ENCODE results near the gene MOSMO.

The MOSMO gene

DNA sequence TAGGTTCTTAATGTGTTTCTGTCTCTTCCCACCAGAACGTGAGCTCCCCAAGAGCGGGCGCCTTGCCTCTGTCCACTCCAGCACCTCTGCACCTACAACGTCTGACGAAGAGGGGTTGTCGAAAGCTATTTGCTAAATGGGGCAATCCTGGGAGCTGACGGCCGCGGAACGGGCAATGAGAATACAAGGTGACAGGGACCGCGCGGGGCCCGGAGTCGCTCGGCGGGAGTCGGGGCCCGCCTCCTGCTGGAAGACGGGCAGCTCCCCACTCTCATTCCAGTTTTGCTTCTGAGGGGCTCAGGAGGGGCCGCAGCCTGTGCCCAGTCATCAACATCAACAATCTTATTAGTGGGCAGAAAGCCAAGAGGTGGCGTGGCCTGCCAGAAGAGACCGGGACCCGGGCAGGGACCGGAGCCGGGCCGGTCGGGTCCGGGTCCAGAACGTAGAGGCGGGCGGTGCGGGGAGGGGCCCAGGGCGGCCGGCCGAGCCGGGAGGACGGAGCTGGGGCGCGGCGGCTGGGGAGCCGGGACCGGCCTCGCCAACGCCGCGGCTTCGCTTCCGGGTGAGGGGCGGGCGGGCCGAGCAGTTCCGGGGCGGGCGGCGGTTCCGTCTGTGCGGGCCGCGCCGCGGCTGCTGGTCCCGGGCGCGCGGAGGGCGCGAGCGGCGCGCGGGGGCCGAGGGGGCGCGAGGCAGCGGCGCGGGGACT, at the start of gene MOSMO:
MOSMO (plus strand) TSS at position 603 of the 706 bp plus-strand sequence. CDS start 191 bp downstream, outside the sequence.
- DNase-seq, result peak; percentile 70

DNA sequence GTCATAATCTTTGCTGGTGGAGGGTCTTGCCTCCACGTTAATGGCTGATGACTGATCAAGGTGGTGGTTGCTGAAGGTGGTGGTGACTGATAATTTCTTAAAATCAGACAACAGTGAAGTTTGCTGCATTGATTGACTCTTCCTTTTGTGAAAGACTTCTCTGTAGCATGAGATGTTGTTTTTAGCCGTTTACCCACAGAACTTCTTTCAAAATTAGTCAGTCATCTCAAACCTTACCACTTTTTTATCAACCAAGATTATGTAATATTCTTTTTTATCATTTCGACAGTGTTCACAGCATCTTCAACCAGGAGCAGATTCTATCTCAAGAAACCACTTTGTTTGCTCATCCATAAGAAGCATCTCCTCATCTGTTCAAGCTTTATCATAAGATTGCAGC, 48.9 kb upstream of the MOSMO start:
- no peak for DNase-seq

DNA sequence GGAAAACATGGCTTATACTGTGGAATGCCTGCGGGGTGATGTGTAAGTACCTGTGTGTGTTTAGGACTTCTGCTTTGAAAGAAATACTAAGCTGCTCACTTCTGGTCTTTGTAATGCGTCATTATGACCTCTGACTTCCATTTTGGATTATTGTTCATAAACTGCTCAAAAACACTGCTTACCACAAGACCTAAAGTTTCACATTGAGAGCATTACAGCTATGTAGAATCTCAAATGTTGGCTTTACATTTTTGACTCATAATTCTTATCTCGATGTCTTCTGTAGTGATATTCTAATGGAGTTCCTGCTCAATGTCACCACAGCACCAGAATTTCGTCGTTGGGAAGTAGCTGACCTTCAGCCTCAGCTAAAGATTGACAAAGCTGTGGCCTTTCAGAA, 45.4 kb upstream of the MOSMO start:
- no peak for DNase-seq

DNA sequence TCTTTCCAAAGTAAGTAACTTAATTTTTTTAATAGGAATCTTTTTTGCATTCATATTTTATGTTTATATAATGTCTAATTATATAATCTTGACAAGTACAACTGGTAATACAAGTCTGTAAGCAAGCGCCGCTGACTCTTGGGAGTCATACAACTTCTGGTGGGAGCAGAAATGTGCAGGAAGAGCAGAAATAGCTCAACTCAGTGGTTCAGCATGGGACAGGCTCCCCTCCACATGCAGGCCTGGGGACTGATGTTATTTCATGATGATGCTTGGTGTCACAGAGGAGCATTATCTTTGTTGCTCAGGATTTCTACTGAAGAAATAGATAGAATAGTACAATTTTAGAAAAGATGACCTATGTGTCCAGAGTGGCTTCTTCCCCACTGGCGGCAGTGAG, 44.0 kb upstream of the MOSMO start:
- no peak for DNase-seq

DNA sequence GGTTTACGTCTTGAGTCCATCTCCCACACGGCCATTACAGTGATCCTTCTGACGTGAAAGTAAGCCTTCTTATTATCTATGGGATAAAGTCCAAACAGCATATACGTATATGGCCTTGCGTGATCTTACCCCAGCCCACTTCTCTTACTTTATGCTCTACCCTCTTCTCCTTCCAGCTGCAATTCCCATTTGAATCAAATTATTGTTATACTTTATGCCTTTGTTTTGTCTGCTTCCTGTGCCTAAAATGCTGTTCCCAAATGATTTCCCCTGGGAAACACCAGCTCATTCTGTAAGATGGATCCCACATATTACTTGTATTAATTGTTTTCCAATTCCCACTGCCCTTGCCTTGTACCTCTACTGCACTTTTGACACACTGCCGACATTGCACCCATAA, 43.6 kb upstream of the MOSMO start:
- no peak for DNase-seq

DNA sequence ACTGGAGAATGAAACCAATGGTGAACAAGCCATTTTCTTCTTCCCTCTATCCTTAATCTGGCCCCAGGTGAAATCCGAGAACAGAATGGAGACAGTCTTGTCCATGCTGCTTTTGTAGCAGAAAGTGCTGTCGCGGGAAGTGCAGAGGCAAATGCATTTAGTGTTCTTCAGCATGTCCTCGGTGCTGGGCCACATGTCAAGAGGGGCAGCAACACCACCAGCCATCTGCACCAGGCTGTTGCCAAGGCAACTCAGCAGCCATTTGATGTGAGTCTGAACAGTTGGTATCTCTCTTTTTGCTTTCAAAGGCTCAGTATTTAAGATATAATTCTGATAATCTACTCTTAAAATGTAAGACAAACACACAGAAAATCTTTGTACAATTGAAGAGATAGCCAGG, 36.1 kb upstream of the MOSMO start:
- no peak for DNase-seq

DNA sequence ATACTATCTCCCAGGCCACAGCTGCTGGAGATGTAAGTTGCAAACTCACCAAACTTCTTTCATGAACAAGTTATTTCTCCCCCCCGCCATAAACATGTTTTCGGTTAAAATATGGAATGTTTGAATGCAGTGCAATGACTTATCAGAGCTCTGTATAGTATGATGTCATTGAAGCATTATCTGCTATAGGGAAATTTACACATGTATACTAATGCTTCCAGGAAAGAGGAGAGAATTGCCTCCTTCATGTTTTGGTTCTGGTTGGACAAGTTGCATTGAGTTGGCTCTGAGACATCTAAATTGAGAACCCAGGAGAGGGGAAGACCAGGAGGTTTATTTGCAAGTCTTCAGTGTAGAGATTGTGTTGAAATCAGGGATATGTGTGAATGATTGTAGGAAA, 34.0 kb upstream of the MOSMO start:
- DNase-seq, result no peak

DNA sequence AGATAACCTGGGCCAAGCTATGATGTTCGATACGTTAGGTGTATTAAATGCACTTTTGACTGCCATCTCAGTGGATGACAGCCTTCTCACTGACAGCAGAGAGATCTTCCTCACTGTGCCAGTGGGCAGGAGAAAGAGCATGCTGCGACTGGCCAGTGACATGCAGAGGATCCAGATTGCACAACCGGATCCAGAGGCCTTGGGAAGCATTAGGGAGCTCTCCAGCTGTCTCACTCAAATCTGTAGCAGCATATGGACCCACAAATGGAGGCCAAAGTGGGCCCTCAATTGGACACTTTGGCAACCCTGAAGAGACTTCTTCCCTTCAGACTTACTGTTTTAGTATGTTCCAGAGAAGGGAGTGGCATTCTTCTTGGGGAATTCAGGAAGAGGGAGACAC, 27.9 kb upstream of the MOSMO start:
- no peak for DNase-seq

DNA sequence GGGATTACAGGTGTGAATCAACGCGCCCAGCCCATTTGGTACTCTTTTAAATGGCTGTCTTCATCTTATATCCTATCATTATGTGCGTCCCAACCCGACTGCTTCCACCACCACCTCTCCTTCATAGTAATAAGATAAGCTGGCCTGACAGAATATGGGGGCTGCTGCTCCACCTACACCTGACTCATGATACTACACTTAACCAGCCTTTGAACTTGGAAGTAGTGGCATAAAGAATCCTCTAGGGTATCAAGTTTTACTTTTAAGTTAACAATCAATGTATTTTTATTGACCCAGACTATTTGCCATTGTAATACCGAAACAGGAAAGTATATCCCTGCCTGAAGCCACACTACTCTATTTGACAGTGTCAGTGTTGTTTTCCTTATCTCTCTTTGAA, 25.8 kb upstream of the MOSMO start:
- DNase-seq, result no peak

DNA sequence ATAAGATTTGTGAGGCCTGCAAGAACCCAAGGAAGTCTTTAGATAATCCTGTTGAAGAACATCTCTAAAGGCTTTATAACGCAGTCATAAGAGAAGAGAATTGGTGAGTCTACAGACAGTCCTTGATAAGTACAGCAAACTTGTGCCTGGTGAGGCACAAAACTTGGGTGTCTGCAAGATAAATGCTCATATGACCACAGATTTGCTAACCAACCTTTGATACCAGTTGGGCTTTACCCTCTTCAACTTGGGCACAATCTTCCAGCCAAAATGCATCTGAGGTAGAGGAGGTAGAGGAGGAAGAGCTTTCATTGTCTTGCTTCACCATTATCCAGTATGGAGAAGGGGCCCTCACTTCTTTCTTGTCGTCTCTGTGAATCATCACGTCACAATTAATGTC, 23.8 kb upstream of the MOSMO start:
- DNase-seq, result no peak

DNA sequence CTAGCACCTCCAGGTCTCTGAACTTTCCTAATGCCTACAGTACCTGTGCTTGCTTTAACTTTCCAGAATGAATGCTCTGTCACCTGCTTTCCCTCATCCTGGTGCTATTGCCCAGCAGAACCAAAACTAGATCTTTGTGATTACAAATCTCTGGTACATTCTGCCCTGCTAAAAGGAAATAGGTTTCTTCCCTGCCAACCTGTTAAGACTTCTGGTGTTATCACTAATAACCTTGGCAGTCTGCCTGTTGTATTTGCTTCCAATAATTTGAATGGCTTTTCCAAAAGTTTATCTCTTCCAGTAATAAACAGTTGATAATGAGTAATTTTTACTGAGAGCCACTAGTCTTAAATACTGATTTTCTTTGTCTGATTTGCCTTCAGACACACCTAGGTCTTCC, 22.4 kb upstream of the MOSMO start:
- DNase-seq, result no peak

DNA sequence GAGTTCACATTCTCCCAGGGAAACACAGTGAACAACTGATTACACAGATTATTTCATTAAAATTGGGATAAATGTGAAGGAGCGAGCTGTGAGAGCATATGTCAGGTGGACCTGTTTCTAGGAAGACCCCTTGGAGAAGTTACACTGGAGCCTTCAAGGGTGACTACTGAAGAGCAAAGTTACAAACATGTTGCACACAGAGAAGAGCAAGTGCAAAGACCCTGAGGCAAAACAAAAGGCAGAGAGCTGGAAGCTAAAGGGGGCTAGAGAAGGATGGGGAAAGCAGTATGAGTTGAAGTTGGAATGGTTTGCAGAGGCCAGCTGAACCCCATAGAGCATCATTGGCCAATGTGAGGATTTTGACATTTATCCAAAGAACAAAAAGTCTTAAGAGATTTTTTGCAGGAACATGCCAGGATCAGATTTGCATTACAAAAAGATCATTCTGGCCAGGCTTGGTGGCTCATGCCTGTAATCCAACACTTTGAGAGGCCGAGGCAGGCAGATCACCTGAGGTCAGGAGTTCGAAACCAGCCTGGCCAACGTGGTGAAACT, 21.1 kb upstream of the MOSMO start:
- no peak for DNase-seq

DNA sequence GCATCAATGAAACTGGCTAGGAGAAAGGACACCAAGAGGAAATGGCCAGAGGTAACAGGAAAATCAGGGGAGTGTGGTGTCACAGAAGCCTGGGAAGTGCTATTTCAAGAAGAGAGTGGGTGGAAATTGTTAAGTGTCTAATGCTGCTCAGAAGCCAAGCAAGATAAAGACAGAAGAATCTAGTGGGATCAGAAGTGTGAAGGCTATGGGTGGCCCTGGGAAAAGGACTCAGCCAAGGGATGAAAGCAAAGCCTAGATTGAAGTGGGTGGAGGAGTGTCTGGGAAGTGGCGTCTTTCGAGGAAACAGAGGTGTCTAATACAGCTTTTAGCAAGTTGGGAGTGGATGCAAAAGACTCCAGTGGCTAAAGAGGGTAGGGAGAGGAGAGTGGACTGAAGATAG, 20.4 kb upstream of the MOSMO start:
- DNase-seq, result no peak

DNA sequence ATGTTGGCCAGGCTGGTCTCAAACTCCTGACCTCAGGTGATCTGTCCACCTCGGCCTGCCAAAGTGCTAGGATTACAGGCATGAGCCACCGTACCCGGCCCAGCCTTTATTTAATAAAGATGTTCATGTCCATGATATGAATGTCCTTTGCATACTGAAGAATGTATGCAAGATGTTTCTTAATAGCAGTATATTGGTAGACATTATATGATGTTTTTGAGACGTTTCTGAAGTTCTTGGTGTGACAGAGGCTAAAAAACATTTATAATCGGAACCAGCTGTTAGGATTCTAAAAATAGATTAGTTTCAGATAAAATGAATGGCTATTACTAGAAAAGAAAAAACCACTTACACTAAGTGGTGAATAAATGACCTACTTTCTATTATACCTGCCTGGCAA, 18.8 kb upstream of the MOSMO start:
- peak; percentile 18 for DNase-seq

DNA sequence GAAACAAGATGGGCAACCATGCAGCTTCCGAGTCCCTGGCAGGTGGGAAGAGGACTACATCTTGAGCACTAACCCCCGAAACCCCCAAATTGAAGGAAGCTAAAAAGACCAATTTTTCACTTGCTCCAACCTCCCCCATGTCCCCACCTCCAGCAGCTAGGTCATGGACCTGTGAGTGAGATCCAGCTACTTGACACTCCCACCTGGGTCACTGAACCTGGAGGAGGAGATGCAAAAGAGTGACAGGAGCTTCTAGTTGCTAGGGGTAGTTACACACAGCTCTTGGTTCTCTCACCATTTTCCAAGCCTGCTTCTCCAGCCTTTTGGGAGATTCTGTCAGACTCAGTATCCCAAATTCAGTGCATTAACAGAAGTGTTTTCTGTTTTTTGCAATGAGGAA, 18.2 kb upstream of the MOSMO start:
- DNase-seq, result no peak

DNA sequence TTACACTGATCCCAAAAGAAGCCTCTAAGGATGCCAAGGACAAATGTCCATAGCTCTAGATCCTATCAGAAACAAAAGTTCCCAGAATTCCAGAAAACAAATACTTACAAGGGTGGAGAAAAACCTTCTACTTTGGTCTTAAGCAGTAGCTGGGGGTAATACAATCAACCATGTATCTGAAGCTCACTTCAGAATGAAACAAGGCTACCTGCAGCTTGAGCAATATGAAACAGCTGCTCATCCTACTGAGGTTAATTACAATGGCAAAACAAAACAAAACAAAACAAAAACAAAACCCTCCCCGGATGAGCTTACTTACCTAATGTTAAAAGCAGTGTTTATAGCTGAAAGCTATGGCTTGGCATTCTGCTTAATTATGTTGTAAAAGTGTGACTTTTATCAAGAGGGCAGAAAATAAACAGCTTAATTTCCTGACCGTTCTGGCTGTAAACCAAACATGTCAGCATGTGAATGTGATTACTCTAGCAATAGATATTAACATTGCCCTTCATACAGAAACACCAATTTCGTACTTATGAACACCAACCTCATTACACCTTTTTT, 17.4 kb upstream of the MOSMO start:
- no peak for DNase-seq

DNA sequence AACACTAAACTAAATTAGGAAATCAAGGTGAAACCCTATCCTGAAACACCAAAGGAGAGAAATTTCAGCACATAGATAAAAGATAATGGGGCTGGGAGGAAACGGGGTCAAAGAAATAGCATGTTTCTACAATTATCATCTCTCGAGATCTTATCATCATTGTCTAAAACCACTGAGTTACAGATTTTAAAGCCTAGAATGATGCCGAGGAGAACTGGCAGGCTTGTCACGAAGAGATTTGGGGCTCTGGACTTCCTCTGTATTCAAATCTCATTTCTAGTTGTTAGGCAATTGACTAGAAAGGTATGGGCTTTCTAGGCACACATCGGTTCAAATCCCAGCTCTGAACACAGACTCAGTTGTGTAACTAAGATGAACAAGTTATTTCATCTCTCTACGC, 16.3 kb upstream of the MOSMO start:
- DNase-seq, result no peak

DNA sequence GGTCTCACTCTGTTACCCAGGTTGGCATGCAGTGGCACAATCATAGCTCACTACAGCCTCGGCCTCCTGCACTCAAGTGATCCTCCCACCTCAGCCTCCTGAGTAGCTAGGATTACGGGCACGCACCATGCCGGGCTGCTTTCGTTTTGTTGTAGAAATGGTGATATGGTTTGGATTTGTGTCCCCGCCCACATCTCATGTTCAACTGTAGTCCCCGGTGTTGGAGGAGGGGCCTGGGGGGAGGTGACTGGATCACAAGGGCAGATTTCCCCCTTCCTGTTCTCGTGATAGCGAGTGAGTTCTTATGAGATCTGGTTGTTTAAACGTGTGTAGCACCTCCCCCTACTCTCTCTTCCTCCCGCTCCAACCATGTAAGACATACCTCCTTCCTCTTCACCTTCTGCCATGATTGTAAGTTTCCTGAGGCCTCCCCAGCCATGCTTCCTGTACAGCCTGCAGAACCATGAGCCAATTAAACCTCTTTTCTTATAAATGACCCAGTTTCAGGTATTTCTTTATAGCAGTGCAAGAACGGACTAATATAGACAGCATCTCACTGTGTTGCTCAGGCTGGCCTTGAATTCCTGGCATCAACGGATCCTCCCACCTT, 12.9 kb upstream of the MOSMO start:
- no peak for DNase-seq

DNA sequence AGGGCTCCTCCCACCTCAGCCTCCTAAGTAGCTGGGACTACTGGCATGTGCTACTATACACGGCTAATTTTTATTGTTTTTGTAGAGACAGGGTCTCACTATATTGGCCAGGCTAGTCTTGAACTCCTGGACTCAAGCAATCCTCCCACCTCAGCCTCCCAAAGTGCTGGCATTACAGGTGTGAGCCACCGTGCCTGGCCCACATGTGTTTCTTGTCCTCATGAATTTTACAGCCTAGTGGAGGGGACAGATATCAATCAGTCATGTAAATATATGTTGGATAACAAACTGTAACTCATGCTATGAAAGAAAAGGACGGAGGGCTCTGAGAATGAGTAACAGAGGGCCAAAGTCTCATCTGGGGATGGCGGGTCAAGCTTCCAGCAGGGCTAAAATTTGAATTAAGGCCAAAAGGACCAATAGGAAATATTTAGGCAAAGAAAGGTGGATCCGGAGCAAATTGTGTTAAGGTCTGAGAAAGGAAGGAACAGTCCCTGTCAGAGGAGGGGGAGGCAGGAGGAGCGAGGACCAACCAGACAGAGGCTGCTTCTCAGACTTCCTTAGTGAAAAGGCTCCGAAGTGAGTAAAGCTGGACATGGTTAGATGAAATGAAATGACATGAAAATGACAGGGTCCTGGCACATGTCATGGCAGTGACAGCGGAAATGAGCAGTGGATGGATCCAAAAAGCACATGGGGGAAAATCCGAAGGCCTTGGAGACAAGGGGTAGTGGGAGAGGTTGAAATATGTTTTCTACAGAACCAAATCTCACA, 10.8 kb upstream of the MOSMO start:
- no peak for DNase-seq

DNA sequence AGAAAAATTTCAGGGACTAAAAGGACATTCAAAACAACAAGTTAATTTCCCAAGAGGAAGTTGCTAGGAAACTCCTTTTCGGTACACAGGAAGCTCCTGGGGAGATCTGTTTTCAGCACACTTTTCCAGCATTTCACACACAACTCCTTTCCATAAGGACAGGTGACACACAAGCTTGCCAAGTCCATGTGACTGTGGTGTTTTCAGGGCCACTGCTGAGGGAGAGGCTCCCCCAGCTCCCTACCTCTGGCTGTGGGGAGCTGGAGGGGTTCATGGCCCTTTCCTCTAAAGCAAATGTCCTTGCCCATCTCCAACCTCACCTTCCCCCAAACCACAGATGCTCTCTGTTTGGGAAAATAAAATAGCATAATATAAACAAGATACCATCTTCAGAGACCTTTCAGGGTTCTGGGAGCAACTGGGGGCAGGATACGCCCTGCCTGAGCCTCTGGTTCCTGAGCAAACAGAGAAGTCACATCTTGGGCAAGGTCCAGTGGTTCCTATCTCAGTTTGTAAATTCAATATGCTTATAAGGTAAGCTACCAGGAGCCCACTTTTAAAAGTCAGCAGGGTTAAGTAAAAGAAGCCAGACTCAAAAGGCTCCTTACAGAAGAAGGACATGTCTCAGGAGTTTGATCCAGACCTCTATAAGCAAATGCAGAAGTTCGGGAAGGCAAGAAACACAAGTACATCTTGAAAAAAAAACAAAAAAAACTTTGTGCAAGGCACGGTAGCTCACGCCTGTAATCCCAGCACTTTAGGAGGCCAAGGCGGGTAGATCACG, 10.0 kb upstream of the MOSMO start:
- DNase-seq, result no peak

DNA sequence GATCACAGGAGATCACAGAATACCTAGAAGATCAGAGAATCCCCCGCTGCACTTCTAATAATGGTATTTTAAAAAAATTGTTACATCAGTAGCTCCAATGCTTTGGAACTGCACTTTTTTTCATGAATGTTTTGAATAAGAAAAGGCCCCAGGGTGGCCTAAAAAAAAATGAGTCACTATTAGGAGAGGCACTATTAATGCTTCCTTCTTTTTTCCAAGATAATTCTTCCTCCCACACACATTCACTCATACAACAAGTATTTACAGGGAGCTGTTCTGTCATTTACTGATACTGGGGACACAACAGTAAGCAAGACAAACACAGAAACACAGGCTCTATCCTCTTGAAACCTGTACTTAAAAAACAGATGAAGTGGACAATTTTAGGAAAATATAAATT, 6.3 kb upstream of the MOSMO start:
- peak; percentile 59 for DNase-seq

DNA sequence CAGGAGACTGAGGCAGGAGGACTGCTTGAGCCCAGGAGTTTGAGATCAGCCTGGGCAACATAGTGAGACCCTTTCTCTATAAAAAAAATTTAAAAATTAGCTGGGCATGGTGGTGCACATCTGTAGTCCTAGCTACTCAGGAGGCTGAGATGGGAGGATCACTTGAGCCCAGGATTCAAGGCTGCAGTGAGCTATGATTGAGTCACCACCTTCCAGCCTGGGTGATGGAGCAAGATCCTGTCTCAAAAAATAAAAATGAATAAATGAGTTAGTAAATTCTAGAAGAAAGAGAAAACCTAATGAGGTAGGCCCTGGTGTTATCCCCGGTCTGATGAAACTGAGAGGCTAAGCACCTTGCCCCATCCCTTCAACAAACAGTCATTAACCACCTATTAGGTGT, 5.9 kb upstream of the MOSMO start:
- DNase-seq, result peak; percentile 35

DNA sequence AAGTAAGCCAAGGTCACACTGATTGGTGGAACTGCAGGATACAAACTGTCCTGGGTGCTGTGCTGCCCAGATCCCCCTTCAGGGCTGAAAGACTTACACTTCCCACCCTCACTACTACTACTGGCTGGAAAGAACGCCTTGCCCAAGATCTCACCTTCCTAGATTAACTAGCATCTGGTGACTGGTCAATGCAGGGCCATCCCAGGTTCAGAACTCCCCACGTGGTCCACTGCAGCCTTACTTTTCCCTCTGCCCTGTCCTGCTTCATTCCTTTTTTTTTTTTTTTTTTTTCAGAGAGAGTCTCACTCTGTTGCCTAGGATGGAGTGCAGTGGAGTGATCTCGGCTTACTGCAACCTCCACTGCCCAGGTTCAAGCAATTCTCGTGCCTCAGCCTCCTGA, 4.7 kb upstream of the MOSMO start:
- no peak for DNase-seq

Data from HCEC 1CT (cell line).